Measurements from ENCODE around the gene ARF6.
"Not testable (repeated sequence)": the region's sequence is repeated elsewhere in the genome, so short reads cannot be mapped to it uniquely, and the experiment has no call there.

The ARF6 gene

GRCh38 chr14:49892636-49893308 is at the start of gene ARF6:
ARF6 (plus strand) TSS chr14:49893082; CDS start chr14:49893737, 655 bp downstream.
- peak; percentile 99 for DNase-seq

GRCh38 chr14:49849213-49849847 is 43.6 kb upstream of the ARF6 start:
- DNase-seq, result no peak

- no peak for DNase-seq
Measured at GRCh38 chr14:49851813-49852212, 41.1 kb upstream of the ARF6 start.

- DNase-seq, result peak; percentile 91
Measured at GRCh38 chr14:49852301-49853157, 40.4 kb upstream of the ARF6 start, which contains the start of gene NEMF. NEMF (minus strand) TSS chr14:49852788; CDS start chr14:49852753, 35 bp downstream.

- no peak for DNase-seq
Measured at GRCh38 chr14:49853158-49853477, 39.8 kb upstream of the ARF6 start.

- peak; percentile 88 for DNase-seq
Measured at GRCh38 chr14:49853572-49854375, 39.1 kb upstream of the ARF6 start.

- DNase-seq, result no peak
Measured at GRCh38 chr14:49857427-49858003, 35.4 kb upstream of the ARF6 start.

- DNase-seq, result no peak
Measured at GRCh38 chr14:49858383-49858782, 34.5 kb upstream of the ARF6 start.

GRCh38 chr14:49860988-49861698 is 31.7 kb upstream of the ARF6 start:
- no peak for DNase-seq

GRCh38 chr14:49861699-49862088 is 31.2 kb upstream of the ARF6 start:
- peak; percentile 86 for DNase-seq

- peak; percentile 94 for DNase-seq
Measured at GRCh38 chr14:49862089-49862673, 30.7 kb upstream of the ARF6 start.

- DNase-seq, result no peak
Measured at GRCh38 chr14:49863487-49864281, 29.2 kb upstream of the ARF6 start.

- peak; percentile 94 for DNase-seq
Measured at GRCh38 chr14:49865431-49865859, 27.4 kb upstream of the ARF6 start.

GRCh38 chr14:49867831-49868719 is 24.8 kb upstream of the ARF6 start:
- DNase-seq, result peak; percentile 99

GRCh38 chr14:49868720-49869114 is 24.2 kb upstream of the ARF6 start:
- no peak for DNase-seq

GRCh38 chr14:49870908-49871307 is 22.0 kb upstream of the ARF6 start:
- no peak for DNase-seq

- DNase-seq, result not testable (repeated sequence)
Measured at GRCh38 chr14:49873548-49873947, 19.3 kb upstream of the ARF6 start.

- DNase-seq, result no peak
Measured at GRCh38 chr14:49875640-49876198, 17.2 kb upstream of the ARF6 start.

- no peak for DNase-seq
Measured at GRCh38 chr14:49876563-49877127, 16.2 kb upstream of the ARF6 start.
